HG03159 (cell line): ENCODE measurements around the gene PLEKHB1.

Experiments
- ATAC-seq: cut with Tn5 transposase; IDR thresholded peaks from one replicate; pipeline ENCODE4 v1.9.1; 2021; ENCODE audit warnings: mild to moderate bottlenecking, moderate library complexity; ENCODE audit not compliant: unreplicated experiment

PLEKHB1 gene

GRCh38 chr11:73645972-73646631 is at the start of gene PLEKHB1:
TSS of gene PLEKHB1 (plus strand) at chr11:73646581. CDS start at chr11:73646609, 28 bp downstream.
- ATAC-seq: no peak

GRCh38 chr11:73597336-73597955 is 48.9 kb upstream of the PLEKHB1 start:
- ATAC-seq: no peak

GRCh38 chr11:73597956-73598718 is 48.2 kb upstream of the PLEKHB1 start, which contains the start of gene FAM168A:
TSS of gene FAM168A (minus strand) at chr11:73598112. CDS start at chr11:73468474, 129,638 bp downstream.
- peak; percentile 86 for ATAC-seq

GRCh38 chr11:73598719-73599379 is 47.5 kb upstream of the PLEKHB1 start:
- ATAC-seq: no peak

GRCh38 chr11:73612601-73613140 is 33.7 kb upstream of the PLEKHB1 start:
- ATAC-seq: no peak

- no peak for ATAC-seq
Measured at GRCh38 chr11:73614591-73614990, 31.8 kb upstream of the PLEKHB1 start.

- no peak for ATAC-seq
Measured at GRCh38 chr11:73622926-73623593, 23.3 kb upstream of the PLEKHB1 start.

GRCh38 chr11:73623686-73624085 is 22.7 kb upstream of the PLEKHB1 start:
- no peak for ATAC-seq

GRCh38 chr11:73625696-73626318 is 20.6 kb upstream of the PLEKHB1 start:
- ATAC-seq: no peak

- no peak for ATAC-seq
Measured at GRCh38 chr11:73629907-73630306, 16.5 kb upstream of the PLEKHB1 start.

- ATAC-seq: no peak
Measured at GRCh38 chr11:73632996-73633395, 13.4 kb upstream of the PLEKHB1 start.

- no peak for ATAC-seq
Measured at GRCh38 chr11:73633999-73634398, 12.4 kb upstream of the PLEKHB1 start.

- ATAC-seq: no peak
Measured at GRCh38 chr11:73635721-73636120, 10.7 kb upstream of the PLEKHB1 start.

- no peak for ATAC-seq
Measured at GRCh38 chr11:73636249-73636648, 10.1 kb upstream of the PLEKHB1 start.

- no peak for ATAC-seq
Measured at GRCh38 chr11:73637012-73637411, 9.4 kb upstream of the PLEKHB1 start.

- no peak for ATAC-seq
Measured at GRCh38 chr11:73640592-73640991, 5.8 kb upstream of the PLEKHB1 start.

- no peak for ATAC-seq
Measured at GRCh38 chr11:73641668-73642067, 4.7 kb upstream of the PLEKHB1 start.

GRCh38 chr11:73645121-73645969 is 1.0 kb upstream of the PLEKHB1 start:
- ATAC-seq: no peak

- ATAC-seq: peak; percentile 81
Measured at GRCh38 chr11:73647459-73648100, 1.2 kb downstream of the PLEKHB1 start.
